Measurements from ENCODE around the gene HERPUD2. TPM values are rescaled to one million over a fixed set of nuclear protein-coding genes. Genes with fewer than 3 reads are reported as not detected.

The HERPUD2 gene
- polyA plus RNA-seq, 1 of the 3 experiments (the other 2 are of a cell fraction), result 39.2 TPM

- H3K9ac ChIP-seq, result no peak overlapping the region
- no peaks in the 10 kb centered on the region for H3K9me2 ChIP-seq
- ChIA-PET POLR2A (no interaction called here), CTCF (interaction anchor here (1.4 kb wide), 1 partner anchor 53 kb away, joined by 3 read pairs; no protein-coding TSS in a partner anchor)
- peaks cover 11 to 19% of the 10 kb centered on the region in 2 experiments for H3K36me3 ChIP-seq (replicated peaks in 1 of 2; ENCODE audit: control insufficient read depth in 1 of 2, insufficient read depth in 2 of 2, low read length in 1 of 2)
- WGBS (ENCODE audit: low lambda C conversion rate), result 100% methylated on average over 1 of the region's 1 CpG
- no peaks in the 10 kb centered on the region for H3K27me3 ChIP-seq (ENCODE audit: insufficient read depth)
- peaks cover 0 to 4% of the 10 kb centered on the region in 2 experiments; a peak in 2 of 4 replicates for H3K4me1 ChIP-seq (ENCODE audit: control insufficient read depth in 1 of 2, insufficient read depth in 2 of 2, low read depth in 1 of 2, low read length in 1 of 2)
- H3K9me3 ChIP-seq, result no peaks in the 10 kb centered on the region
- H4K20me1 ChIP-seq (ENCODE audit: insufficient read depth), result peaks cover 70% of the 10 kb centered on the region
- DNase-seq, result no peak
- no peak overlapping the region for H3K4me2 ChIP-seq
- H3F3A ChIP-seq (replicated peaks; ENCODE audit: insufficient read depth), result no peaks in the 10 kb centered on the region
- no peak overlapping the region for H3K4me3 ChIP-seq (ENCODE audit: low read depth in 2 of 2, low read length in 1 of 2)
- no peak overlapping the region for H3K27ac ChIP-seq (ENCODE audit: low read depth in 2 of 2, low read length in 1 of 2)
- TF ChIP-seq FOSL2 (IDR thresholded peaks at IDR 0.05; ENCODE audit: borderline replicate concordance, low read depth) (no peak), POLR2AphosphoS5 (IDR thresholded peaks at IDR 0.05; ENCODE audit: low read depth, low read length) (no peak), IRF3 (IDR thresholded peaks at IDR 0.05; ENCODE audit: low read depth, low read length) (no peak), REST (IDR thresholded peaks at IDR 0.05; ENCODE audit: low read depth, low read length) (no peak), NRF1 (IDR thresholded peaks at IDR 0.05; ENCODE audit: low read depth, low read length) (no peak), RCOR1 (IDR thresholded peaks at IDR 0.05; ENCODE audit: low read length) (no peak), NFIC (IDR thresholded peaks at IDR 0.05; ENCODE audit: borderline replicate concordance) (no peak), TEAD4 (IDR thresholded peaks at IDR 0.05; ENCODE audit: borderline replicate concordance, insufficient read depth) (no peak), RFX5 (IDR thresholded peaks at IDR 0.05; ENCODE audit: low read length) (no peak), GATA2 (CRISPR knock-in tag; IDR thresholded peaks at IDR 0.05) (no peak), MXI1 (IDR thresholded peaks at IDR 0.05; ENCODE audit: low read depth, low read length) (no peak), CHD2 (IDR thresholded peaks at IDR 0.05; ENCODE audit: low read length, partially characterized antibody) (no peak)
- peaks cover 96% of the 10 kb centered on the region for H3K79me2 ChIP-seq (ENCODE audit: insufficient read depth)
- no peak overlapping the region for H2AFZ ChIP-seq (ENCODE audit: low read depth)
These were observed 18.7 kb downstream of the HERPUD2 start for GRCh38 chr7:35676211-35676610.
